ENCODE data around the gene POP5.

The POP5 gene

DNA sequence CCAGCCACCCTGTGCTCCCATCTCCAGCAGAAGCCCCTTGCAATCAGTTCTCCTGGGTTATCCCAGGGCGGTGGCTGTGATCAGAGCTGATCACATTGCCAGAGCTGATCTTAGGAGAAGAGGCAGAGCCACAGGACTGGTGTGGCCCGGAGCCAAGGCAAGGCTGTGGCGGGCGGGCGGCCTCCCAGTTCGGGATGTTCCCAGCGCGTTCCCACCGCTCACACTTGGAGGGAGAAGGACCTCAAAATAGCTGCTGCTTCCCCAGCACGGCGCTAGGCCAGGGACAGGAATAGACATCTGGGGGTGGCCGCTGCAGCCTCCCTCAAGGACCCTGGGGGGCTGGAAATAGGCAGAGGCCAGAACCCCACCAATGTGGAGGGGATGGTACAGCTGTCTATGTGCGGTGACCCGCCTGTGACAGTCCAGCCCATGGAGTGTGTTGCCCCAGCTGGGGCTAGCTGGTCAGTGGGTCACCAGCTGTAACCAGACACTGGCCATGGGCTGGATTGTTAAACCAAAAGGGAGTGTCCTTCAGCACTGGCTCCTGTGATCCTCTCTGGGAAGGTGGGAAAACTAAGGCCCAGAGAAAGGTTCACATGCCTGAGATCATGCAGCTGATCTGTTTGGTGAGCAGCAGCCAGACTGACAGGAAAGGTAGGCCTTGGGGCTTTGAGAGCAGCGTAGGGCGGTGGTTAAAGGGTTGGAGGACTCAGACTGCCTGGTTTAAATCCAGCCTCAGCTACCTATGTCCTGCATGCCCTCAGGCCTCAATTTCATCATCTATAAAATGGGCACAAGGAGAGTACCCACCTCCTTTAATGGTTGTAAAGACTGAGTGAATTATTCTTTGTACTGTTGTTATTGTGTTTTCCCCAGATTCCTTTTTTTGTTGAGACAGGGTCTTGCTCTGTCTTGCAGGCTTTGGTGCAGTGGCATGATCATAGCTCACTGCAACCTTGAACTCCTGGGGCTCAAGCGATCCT, 8.0 kb upstream of the POP5 start:
- DNase-seq, result no peak

DNA sequence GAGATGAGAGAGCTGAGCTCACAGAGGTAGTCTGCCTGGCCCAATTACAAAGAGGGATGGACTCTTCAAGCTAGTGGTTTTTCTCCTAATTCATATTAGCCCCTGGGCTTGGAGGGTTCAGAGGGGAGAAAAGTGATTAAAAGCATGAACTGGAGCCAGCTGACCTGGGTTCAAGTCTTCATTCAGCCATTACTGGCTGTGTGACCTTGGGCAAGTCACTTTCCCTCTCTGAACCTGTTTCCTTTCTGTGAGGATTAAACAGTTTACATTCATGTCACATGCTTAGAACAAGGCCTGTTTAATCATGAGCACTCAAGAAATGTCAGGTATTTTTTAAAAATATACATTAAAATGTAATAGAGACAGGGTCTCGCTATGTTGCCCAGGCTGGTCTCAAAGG, 7.2 kb upstream of the POP5 start:
- DNase-seq, result no peak

DNA sequence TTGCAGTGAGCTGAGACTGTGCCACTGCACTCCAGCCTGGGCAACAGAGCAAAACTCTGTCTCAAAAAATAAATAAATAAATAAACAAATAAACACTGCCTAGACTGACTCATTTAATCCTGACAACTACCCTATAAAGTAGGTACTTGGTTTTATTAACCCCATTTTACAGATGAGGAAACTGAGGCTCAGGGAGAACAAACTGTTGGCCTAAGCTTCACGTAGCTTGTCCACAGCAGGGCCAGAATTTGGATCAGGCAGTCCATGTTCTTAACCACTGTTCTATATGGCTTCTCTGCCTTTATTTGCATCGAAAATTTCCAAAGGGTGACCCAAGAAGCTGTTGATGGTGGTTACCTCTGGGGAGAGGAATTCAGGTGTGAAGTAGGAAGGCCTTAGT, 5.7 kb upstream of the POP5 start:
- DNase-seq, result no peak

DNA sequence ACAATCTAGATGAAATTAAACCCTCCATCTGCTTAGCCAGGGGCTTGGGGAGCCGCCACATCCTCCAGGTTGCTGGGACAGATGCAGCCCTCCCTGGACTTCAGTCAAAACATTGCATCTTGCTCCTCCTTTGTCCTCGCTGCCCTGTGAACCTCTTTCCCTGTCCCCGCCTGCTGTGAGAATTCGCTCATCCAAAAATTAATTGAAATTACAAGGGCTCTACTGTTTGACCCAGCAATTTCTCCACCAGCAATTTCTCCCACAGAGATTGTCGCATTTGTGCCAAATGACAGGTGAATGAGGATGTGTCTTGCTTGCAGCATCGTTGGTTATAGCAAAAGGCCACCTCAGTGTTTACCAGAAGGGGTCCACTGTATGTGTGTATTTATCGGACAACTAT, 5.0 kb upstream of the POP5 start:
- no peak for DNase-seq

DNA sequence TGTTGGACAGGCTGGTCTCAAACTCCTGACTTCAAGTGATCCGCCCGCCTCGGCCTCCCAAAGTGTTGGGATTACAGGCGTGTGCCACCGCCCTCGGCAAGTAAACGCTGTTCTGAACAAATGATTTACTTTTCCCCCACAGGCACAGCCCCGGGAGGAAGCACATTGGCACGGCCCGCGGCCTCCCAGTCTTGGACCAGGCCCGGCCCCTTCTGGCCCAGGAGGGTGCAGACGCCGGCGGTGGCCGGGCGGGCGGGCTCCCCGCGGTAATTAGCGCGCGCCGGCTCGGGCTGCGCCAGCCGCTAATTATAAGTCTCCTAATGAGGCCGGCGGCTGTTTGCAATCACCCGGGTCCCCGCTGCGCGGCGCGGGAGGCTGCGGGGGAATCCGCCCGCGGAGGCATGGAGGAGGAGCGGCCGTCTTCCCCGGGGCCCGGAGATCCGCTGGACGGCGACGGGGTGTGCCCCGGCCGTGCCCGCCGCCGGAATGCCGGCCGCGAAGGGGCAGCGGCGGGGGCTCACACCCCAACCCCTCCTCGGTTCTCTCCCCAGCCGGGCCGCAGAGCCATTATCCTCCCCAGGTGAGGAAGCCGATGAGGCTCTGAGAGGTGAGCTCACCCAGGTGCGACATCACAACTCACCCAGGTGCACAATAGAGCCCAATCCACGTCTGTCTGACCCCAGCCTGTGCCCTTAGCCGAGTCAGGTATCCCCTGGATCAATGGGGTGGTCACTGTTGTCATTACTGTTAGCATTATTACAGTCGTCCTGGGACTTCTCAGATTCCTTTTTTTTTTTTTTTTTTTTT, 3.3 kb upstream of the POP5 start:
- DNase-seq, result peak; percentile 65

DNA sequence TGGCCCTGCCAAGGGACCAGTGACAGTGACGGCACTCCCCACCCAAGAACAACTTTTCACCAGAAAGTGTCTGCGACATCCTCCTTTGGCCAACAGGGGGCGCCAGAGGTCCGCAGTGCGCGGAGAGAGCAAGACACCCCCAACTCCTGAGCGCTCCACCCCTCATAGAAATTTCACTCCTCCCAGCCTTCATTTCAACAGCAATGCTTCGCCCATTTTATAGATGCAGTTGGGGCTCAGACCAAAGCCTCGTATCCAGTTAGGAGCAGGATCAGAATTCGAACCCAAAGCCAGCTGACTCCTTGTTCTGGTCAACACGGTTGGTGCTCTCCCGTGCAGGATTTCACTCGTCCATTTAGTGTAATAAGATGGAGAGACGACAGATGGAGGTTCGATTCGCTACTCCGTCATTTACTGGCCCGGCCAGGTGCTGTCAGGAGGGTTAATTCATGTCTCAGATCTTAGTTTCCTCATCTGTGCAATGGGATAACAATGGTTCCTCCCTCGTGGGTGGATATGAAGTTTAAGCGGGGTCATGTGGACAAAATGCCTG, 2.4 kb upstream of the POP5 start:
- DNase-seq, result peak; percentile 85

DNA sequence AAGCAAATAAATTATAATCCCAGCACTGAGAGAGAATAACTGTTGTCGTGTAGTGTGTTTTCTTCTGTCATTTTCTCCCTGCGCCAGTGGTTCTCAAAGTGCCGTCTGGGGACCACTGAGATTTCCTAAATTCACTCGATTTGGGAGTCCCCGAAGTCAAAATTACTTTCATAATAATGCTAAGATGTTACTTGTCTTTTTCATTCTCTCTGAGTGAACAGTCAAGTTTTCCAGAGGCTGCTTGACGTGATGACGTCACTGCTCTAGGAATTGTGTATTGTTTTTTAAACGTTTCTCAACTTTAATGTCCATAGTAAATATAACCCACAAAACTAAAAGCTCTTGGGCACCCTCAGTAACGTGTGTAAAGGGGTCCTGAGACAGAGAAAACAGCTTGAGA, 796 bp upstream of the POP5 start:
- no peak for DNase-seq

DNA sequence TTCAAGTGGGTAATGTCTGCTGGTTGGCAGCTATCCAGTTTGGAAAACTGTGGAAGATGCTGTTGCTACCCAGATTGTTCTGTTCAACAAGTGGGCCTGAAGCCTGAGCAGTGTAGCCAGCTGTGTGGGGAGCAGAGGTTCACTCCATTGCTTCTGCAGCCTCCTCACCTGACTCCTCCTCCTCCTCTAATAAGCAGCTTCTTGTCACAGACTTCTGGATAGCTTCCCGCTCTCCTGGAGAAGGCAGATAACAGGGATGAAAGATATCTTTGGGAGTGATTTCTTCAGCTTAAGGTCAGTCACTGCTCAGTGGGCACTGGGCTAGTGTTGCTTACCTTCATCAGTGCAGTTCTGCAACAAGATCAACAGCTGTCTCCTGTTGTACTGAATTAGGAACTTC, 2.0 kb downstream of the POP5 start:
- DNase-seq, result no peak

DNA sequence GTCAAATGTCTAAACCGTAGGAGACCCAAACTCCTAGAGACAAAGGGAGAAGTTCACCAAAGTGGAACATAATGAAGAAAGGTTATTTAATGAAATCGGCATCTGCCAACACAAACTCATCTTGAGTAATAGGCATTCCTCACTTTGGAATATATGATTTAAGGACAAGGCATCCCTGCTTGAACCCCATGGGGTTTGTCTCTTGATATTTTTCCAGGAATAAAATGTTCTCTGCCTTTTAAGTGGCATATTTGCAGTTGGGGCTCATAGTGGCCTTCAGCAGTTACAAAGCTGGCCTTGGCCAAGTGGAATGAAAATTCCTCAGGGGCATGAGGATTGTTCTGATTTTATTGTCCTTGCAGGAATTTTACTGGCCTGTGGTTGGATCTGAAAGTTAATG, 7.1 kb downstream of the POP5 start:
- DNase-seq, result no peak

DNA sequence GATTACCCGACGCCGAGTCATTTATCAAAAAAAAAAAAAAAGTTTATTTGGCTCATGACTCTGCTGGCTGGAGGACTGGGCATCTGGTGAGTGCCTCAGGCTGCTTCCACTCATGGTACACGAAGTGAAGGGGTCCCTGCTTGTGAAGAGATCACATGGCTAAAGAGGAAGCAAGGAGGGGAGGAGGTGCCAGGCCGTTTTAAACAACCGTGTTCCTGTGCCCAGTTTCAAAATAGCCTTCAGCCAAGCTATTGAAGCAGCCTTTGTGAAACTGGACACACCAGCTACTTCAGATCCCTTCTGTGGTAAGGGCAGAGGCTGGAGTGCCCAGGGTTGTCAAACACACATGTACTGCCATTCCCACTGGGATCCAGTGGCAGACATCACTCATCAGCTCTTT, 7.6 kb downstream of the POP5 start:
- DNase-seq, result no peak

DNA sequence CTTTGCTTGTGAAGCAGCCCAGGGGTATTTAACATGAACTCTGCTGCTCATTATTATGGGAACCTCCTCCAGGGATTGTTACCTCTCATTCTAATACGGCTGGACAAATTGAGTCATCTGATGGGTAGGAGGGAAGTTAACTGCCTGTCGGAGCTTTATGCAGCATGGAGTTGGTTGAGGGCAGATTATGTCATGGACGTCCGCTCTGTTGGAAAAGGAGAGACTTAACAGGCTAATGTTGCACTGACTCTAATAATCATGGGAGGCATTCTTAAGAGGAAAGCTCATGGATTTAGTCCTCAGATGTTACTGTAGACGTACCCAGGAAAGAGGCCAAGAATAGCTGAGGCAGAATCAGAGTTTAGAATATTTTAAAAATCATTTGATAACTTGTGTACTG, 9.9 kb downstream of the POP5 start:
- DNase-seq, result no peak

DNA sequence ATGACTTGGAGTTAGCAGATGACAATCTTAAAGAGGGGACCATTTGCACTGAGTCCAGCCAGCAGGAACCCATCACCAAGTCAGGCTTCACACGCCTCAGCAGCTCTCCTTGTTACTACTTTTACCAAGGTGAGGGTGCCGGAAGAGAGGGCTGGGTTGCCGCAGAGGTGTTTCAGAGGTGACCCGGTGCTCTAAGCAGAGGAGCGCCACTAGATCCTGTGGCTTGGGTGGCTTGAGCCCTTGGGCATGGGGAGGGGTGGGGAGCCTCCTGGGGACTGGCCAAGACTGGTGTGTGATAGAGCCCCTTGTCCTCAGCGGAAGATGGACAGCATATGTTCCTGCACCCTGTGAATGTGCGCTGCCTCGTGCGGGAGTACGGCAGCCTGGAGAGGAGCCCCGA, 17.7 kb downstream of the POP5 start:
- DNase-seq, result no peak

DNA sequence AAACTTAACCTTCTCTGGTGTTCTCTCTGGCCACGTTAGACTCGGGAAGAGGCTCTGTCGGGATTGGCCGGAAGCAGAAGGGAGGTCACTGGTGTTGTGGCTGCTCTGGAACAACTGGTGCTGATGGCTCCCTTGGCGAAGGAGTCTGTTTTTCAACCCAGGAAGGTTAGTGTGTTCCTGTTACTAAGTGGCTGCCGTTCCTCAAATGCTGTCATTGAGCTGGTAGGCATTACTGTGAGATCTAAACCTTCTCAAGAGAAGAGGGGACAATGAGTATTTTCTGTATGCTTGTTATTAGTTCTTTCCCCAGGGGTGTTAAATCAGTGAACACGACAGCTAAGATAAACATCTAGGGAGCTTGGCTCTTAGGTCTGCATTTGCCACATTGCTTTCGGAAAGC, 18.3 kb downstream of the POP5 start:
- DNase-seq, result no peak

DNA sequence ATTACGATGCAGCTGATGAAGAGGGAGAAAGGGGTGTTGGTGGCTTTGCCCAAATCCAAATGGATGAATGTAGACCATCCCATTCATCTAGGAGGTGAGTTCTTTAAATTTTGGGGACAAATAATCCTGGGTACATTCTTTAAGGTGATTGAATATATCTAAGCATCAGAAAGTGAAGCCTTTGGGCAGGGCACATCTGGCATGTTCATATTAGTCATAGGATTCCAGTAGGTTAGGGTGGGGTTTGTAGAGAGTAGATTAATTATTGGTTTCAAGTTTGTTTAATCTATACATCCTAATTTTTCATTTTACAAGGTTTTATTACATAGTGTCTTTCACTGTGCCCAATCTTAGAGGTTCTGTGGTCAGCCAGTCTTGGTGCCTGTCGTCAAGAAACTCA, 23.6 kb downstream of the POP5 start:
- no peak for DNase-seq

DNA sequence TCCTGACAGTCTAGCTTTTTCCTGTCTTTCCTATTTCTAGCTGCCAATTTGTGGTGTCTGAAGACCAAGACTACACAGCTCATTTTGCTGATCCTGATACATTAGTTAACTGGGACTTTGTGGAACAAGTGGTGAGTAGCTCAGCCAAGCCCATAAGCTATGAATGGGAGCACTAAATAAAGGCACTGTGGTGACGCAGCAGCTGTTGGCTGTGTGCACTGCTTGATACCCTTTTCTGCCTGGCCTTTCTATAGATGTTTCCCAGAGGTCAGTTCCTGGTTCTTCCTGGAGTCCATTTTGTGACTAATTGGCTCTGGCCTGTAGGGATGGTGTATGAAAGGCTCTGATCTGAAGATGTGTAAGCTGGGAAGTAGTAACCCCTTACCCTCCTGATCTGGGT, 26.5 kb downstream of the POP5 start:
- DNase-seq, result no peak

DNA sequence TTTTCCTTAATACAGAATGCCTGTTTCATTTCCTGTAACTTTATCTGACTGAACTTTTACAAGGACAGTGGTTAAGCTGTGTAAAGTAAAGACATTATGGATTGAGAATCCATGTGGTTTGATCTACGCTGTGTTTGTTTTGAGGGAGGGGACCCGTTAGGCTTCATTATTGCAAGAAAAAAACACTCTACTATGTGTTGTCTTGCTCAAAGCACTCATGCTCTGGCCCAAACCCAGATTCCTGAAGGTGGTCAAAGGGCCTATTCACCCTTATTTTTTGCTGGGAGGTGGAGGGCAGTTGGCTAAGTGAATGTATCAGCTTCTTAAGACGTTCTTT, 35.2 kb downstream of the POP5 start:
- no peak for DNase-seq

DNA sequence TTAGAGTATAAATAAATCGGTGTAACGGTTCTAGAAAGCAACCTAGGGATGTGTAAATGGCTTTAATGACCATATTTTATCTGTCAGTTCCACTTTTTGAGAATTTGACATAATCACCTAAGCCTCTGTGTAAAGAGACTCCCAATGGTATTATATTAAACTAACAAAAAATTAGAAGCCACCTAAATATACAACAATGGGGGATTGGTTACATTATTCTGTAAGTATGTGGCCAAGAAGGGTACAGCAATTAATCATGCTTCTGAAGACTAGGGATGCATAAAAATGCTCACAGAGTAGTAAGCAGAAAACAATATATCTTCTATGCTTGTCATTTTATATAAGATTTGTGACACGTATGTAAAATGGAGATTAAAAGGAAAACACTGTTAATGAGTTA, 36.5 kb downstream of the POP5 start:
- no peak for DNase-seq

DNA sequence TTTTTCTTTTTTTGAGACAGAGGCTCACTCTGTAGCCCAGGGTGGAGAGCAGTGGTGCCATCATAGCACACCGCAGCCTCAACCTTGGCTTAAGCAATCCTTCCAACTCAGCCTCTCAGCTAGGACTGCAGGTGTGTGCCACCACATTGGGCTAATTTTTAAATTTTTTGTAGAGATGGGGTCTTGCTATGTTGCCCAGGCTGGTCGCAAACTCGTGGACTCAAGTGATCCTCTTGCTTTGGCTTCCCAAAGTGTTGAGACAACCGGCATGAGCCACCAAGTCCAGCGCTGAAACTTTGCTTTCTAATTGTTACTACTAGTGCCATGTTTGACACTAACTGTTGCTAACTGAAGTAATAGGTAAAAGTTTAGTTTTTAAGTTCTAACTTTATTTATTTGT, 39.0 kb downstream of the POP5 start:
- DNase-seq, result no peak

DNA sequence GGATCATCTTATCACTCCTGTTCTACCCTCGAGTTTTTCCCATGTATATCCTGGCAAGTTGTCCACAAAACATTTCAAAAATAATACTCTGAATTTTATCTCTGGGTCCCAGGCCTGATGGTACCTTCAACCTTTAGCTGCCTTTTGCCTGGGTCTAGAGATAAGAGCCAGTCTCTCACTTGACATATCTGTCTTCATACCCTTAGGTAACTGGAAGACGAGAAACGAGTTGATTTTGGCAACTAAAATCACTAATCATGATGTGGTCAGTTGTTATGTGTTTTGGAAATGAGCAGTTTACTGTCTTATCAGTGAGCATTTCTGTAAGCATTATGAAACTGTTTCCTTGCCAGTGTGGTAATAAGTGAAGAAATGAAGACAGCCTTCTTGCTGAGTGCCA, 40.8 kb downstream of the POP5 start:
- no peak for DNase-seq

DNA sequence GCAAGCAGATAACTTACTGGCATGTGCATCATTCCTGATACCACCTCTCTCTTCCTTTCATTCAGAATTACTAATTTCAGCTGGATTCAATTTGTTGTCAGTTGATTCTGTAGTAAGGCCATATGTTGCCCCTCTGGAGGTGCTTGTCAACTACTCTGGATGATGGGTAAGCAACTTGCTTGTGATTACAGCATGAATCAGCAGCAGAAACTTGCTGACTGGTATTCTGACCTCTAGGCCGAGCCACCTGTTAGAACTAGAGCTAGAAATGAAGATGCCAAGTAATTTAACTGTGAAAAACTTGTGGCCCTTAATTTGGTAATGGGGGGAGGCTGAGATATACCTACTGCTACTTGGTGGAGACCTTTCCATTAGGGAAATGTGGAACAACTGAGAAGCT, 41.9 kb downstream of the POP5 start:
- no peak for DNase-seq

DNA sequence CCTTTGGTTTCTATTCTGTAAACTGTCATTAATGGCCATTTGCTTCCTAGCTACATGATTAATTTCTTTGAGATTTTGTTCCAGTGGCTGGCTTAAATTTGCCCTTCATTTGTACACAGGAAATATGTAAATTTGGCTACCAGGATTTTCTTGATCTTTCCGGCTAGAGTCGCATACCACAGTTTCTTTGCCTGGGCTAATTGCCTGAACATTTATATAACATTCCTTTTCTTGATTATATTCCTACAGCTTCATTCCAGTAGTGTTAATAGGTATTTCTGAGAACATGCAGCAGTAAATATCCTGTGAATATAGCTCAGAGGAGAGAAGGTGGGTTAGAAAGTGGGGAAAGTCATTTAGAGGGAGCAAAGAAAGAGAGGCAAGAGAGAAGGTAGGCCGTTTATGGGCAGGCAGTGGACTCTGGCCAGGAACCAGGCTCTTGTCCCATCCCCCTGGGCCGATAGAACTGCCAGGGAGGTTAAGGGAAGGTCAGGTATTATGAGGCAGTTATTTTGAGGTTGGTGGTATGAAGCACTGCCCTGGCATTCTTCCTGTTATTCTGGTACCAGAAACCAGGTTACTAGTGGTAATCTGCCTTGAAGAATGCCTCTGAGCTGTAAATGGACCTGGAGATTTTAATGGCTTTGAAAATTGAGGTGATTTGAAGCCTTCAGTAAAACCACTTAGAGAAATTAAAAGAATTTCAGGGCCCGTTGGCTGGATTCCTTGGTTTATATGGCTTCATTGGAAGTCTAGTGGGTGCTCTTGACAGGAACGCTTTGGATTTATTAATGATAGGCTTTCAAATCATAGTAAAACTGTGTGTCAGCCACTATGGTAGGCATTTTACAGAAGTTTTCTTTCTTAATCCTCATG, 42.7 kb downstream of the POP5 start:
- DNase-seq, result no peak

DNA sequence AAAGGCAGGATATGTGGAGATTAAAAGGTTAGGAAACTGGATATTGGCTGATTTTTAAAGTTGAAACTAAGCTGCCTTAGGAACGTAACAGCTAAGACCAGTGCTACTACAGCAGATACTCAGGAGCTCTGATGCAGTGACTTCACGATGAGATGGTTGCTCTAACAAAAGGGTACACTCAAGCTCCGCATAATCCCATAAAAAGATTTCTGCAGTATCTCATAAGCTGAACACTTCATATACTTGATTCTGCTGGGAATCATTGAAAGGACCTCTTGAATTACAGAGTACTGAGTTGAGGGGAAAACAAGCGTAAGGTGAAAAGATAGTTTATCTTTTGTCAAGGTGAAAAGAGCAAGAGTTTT, 43.4 kb downstream of the POP5 start:
- DNase-seq, result no peak

All from NCI-H2171 treated with DMSO at 0.1 percent for 48 hours (cell line).